T-helper 2 cell treated with Interferon-gamma antibody and Interleukin-4, amounts not matched to agents 100 ng/mL and 5 ng/mL, for 36 hours (primary cell): Measurements from ENCODE around the gene OR13G1. TPM values are rescaled to one million over a fixed set of nuclear protein-coding genes. Genes with fewer than 3 reads are reported as not detected.
"Not testable (repeated sequence)": the region's sequence is repeated elsewhere in the genome, so short reads cannot be mapped to it uniquely, and the experiment has no call there.

ENCODE experiments used
- intact Hi-C: fragments of 100-400 bp; cut with micrococcal nuclease; formaldehyde crosslinking; loops from one replicate; pipeline ENCODE4 v1.15.1; 2023
- total RNA-seq: library from RNA; stranded (reverse); gene quantifications from 2 replicates; pipeline ENCODE4 v1.2.3, GENCODE V29; 2022

OR13G1 gene, protein sequence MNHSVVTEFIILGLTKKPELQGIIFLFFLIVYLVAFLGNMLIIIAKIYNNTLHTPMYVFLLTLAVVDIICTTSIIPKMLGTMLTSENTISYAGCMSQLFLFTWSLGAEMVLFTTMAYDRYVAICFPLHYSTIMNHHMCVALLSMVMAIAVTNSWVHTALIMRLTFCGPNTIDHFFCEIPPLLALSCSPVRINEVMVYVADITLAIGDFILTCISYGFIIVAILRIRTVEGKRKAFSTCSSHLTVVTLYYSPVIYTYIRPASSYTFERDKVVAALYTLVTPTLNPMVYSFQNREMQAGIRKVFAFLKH
- not detected in 2 replicates for total RNA-seq

DNA sequence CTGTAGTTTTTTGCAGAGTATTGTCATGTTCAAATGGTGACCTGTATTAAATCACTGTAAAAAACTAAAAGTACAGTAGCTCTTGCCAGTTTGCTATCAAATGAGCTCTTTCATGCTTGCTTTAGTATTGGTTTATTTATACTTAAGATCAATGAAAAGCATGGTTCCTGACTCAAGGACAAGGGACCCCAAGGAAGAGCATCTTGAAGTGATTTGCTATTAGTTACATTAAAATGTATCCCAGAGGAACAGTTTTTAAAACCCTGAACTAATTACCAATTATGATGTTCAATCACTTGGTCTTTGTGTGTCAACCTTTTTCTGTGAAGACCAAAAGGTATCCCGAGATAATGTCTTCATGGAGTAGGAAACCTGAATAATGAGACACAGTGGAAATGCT is at the start of gene OR13G1:
Gene OR13G1 (minus strand): TSS at position 101 of the 400 bp plus-strand sequence. CDS start 6,698 bp downstream, outside the sequence.
- intact Hi-C loops = loop anchor here (10.0 kb wide), 1 partner anchor 255 kb away; no protein-coding TSS in a partner anchor

DNA sequence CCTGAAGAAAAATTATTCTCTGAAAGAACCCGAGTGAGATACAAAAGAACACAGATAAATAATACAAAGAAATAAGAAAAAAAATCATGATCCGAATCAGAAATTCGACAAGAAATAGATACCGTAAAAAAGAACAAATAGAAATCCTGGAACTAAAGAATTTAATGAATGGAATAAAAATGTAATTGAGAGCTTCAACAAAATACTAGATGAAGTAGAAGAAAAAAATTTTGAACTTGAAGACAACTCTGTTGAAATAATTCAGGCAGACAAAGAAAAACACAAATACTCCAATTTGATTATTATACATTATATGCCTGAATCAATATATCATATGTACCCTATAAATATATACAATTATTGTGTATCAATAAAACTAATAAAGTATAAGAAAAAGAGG is 41.7 kb upstream of the OR13G1 start:
- intact Hi-C loops = no loop called here

DNA sequence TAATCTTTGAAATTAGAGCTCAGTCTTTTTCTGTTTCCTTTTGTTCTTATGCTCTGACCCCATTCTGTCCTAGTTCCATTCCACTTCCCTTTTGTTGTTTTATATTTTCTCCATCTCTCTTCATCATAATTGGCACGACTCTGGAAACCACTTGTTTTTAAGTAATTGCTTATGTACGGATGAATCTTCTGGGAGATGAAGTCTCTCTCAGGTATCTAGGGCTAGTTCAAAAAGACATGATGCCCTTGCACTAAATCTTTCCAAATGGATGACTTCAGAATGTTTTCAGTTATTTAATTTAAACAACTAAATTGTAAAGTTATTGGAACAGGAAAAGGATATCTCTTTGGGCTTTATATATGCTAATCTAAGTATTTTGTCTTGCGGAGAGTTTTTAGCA is 37.0 kb upstream of the OR13G1 start, which contains the start of gene OR6F1:
Gene OR6F1 (minus strand): TSS at position 101 of the 400 bp plus-strand sequence. CDS start 3,891 bp downstream, outside the sequence.
- intact Hi-C loops = no loop called here

DNA sequence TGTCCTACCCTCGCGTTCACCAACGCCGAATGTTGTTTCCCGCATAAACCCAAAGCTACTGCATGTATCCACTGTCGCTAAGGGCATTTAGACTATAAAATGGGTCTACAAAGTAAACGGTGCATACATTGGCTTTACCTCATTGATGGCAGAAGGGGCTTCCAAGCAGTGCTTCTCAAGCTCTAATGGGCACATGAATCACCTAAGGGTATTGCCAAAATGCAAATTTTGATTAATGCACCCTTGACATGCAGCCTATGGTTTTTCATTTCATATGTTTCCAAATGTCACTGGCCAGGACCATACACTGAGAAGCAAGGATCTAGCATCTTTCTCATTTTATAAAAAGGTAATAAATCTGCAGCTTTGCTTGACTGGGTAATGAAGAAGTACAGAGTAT is 34.2 kb upstream of the OR13G1 start:
- intact Hi-C loops = no loop called here

DNA sequence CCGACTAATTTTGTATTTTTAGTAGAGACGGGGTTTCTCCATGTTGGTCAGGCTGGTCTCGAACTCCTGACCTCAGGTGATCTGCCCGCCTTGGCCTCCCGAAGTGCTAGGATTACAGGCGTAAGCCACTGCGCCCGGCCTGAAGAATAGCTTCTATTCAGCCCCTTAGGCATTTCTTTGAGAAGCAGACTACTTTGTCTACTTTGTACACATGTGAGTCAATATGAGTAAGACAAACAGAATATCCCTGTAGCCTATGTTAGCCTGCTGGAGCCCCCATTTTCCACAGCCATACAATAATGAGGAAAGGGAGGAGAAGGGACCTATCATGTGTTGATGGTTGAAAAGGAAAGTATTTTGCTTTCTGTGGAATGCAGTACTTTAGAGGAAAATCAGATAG is 31.1 kb upstream of the OR13G1 start:
- intact Hi-C loops = not testable (repeated sequence)

DNA sequence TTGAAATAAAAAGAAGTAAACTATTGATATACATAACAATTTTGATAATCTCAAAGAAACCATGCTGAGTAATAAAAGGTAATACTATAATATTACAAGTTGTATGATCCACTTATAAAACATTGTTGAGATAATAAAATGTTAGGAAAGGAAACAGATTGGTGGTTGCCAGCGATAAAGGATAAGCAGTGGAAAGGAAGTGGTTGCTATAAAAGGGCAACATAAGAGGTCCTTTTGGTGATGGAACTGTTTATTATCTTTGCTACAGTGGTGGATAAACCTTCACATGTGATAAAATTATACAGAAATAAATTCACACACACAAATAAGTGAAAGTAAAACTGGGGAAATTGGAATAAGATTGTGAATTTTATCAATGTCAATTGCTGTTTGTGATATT is 21.8 kb upstream of the OR13G1 start:
- intact Hi-C loops = no loop called here

DNA sequence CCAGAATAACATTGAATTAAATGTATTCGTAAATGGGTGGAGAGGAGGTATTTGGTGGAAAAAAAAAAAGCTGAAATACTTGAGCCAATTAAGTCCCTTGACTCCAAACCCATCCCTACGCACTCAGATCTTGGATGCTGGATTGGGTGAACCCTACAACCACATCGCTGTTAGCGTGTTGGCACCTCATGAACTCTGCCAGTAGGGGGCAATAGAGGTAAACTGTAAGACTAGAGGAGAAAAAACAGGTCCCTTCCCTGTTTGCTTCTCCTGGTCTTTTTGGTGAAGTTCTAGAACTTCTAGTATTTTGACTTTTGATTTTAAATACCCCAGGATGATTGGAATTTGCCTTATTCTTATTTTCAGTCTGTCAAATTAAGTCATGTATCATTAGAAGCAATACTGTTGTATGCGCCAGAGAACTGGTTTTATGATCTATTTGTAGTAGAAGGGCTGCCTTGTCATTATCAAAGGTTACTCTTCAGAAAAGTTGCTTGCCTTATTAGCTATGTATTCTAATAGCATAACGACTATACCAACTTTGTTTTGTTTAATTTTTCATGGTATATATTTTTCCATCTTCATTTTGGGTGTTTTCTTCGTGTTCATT is 1.9 kb upstream of the OR13G1 start:
- intact Hi-C loops = loop anchor here (10.0 kb wide), 1 partner anchor 253 kb away; no protein-coding TSS in a partner anchor

DNA sequence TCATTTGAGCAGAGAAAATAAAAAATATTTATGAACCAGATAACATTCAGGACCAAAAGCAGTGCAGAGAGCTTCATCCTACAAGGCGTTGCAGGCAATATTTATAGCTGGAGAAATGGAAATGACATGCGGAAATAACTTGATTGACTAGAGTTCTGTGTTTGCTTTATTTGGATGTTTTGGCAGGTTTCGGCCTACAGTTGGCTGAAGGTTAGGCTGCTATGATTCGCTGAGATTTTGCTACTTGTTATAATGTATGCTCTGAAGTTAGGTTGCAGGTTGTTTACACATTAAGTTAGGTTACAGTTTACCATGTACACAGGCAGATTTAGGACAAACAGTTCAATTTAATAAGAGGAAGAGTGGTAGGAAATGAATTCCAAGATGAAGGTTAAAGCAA is 632 bp upstream of the OR13G1 start:
- intact Hi-C loops = loop anchor here (10.0 kb wide), 1 partner anchor 255 kb away; no protein-coding TSS in a partner anchor

DNA sequence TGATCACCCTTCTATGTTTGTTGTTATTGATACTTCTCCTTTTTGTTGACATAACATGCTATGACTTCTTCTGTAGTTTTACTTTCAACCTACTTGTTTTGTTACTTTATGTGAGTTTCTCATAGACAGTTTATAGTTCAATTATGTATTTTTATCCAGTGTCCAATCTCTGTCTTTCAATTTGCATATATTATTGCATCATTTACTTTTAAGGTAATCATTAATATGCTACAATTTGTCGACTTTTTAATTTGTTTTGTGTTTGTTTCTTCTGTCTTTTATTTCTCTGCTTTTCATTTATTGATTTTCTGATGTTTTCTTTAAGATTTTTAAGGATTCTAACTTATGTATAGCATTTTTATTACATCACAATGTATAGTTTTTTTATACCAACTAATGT is 10.3 kb downstream of the OR13G1 start:
- intact Hi-C loops = no loop called here

DNA sequence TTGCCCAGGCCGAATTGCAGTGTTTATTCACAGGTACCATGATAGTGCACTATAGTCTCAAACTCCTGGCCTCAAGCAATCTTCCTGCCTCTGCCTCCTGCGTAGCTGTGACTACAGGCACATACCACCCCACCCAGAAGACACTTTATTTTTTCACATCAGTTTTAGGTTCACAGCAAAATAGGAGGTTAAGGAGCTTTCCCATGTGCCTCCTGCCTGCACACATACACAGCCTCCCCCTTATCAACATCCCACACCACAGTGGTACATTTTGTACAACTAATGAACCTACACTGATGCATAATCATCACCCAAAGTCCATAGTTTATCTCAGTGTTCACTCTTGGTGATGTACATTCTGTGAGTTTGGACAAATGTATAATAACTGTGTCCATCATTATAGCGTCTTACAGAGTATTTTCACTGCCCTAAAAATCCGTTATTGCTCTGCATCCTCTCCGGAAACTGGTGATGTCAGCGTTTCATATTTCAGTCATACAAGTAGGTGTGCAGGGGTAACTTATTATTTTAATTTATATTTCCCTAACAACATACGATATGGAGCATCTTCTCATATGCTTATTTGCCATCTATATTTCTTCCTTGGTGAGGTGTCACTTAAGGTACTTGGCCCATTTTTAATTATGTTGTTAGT is 23.2 kb downstream of the OR13G1 start:
- intact Hi-C loops = no loop called here

DNA sequence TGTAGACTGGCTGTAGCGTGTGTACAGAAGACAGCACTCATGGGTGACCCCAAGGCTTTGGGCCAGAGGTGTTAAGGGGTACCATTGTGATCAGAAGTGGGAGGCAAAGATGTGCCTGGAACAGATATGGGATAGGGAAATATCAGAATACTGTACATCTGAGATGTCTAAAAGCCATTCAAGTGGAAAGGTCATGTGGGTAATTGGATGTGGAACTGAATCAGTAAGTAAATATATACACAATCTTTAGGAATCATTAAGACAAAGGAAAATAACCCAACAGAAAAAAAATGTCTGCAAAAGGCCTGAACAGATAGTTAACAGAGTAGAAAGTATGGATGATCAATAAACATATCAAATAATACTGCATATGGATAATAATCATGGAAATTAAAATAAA is 26.5 kb downstream of the OR13G1 start:
- intact Hi-C loops = no loop called here

DNA sequence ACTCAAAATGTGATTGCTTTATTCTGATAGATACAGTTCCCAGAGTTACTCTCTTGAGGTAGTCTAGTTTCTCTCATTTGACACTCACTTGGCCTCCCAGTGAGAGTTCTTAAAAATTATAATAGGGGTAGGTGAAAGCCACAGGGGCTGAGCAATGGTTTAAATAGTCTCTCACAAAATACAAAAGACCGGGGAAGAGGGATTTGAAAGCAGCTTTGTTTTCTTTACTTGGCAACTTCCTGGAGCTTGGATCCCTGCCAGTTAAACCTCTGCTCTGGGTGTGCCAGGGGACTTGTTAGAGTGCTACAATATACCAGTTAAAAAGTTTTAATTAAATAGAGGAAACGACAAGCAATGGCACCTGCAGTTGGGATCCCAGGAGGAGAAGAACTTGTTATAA is 31.7 kb downstream of the OR13G1 start:
- intact Hi-C loops = no loop called here

DNA sequence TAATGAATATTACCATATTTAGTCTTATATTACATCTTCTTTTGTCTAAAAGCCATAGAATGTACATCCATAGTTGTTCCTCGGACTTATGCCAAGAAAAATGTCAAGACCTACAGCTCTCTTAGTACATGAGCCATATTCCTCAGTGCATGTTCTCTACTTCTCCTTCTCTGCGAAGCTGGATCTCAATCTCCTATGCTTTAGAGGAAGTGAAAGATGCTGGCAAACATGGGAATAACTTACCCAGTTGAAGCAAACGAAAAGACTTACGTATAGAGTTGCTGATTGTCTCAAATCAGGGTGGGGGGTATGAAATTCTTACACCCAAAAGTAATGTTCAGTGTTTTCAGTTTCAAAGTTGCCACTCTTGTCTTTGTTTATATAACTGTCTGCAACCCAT is 32.7 kb downstream of the OR13G1 start:
- intact Hi-C loops = no loop called here

DNA sequence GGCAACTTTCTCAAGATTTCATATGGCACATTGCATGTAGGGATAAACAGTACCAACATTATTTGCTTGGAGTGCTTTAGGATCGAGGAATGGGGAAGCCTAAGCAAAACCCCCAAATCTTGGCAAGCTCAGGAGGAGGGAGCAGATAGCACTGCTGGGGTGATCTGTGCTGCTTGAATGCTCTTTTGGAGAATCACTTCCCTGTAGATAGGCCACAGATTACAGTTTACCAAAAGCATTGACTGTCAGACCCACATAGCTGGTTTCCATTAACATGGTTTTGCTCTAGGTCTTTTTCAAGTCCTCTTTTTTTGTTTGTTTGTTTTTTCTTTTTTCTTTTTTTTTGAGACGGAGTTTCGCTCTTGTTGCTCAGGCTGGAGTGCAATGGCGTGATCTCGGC is 36.8 kb downstream of the OR13G1 start:
- intact Hi-C loops = no loop called here

DNA sequence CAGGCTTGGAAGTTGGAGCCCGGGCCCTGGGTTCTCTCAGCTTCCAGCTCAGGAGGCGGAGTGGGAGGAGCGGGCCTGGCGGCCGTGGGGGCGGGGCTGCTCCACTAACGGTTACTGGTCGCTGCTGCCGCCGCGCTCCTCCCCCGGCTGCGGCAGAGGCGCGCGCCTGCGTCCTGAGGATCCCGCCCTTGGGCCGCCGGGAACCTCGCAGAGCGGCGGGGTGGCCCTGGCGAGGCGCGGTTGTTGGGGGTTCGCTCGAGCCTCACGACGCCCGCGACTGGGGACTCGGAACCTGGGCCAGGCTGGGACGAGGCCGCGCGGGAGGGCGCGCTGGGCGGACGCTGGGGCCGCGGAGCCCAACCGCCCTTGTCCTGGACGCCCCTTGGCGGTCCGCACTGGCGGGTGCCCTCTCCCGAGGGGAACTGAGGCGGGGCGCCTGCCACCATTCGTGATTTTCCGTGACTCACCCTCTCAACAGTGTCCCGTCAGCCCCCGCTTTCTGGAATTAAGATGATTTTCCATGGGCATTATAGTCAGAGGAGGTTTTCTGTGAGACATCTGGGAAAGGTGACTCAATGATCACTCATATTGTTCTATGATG is 40.1 kb downstream of the OR13G1 start:
- intact Hi-C loops = no loop called here

DNA sequence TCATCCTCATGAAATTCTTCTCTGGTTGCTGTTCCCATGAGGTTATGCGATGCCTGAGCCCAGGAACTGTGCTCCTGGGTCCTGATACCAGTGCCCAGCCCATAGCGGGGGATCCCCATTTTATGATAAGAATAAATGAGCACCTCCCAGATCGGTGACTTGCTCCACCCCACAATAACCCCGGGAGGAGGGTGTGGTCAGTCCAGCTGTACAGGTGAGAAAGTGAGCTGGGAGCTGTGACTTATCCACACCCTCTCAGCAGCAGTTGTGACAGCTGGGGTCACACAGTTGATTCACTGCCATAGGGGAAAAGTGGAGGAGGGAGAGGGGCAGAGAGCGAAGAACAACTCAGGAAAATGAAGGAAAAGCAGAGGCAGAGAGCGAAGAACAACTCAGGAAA is 40.8 kb downstream of the OR13G1 start:
- intact Hi-C loops = no loop called here

DNA sequence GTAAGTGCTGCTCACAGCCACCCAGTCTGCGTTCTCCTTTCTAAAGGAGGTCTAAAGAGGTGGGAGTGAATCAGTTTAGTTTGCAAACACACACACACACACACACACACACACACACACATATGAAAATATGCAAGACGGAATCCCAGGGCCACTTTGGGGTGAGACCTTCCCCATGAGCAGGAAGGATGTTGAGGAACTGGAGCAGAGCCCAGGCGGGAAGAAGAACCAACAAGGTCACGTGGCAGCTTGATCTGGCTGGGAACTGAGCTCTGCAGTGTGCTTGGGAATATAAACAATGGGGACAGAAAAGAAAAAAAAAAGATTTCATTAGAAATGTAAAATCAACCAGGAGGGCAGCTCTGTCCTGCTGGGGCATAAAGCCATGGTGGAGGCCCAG is 41.5 kb downstream of the OR13G1 start:
- intact Hi-C loops = no loop called here

DNA sequence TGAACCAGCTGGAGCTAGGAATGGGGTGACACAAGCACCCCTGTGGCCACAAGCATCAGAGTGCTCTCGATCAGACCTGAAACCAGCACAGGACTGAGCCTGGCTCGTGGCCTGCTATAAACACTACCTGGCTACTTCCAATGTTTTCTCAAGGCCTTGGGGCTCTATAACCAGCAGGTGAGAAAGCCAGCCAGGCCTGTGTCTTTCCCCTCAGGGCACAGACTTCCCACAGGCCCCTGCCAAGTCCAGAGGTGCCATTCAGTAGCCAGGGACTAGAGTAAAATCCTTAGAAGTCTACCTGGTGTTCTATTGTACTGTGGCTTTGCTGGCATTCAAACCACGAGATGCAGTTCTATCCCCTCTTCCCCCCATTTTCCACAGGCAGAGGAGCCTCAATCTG is 51.6 kb downstream of the OR13G1 start:
- intact Hi-C loops = no loop called here
